Measurements from ENCODE around the gene DUSP23.
A peak's percentile ranks its signal among the peaks of the same experiment; 100 is the strongest.

Gene DUSP23

DNA sequence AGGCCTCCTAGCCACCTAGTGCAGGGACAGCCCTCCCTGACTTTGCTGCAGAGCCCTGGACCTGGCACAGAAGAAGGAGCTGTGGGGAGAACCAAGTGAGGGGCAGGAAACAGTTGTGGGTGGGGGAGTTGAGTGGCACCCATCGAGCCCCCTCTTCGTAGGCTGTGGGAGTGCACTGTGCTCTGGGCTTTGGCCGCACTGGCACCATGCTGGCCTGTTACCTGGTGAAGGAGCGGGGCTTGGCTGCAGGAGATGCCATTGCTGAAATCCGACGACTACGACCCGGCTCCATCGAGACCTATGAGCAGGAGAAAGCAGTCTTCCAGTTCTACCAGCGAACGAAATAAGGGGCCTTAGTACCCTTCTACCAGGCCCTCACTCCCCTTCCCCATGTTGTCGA lies 1.2 kb downstream of the DUSP23 start:
- Histone ChIP-seq H3K27me3 (ENCODE audit: control insufficient read depth, insufficient read depth, low read length) (no peaks in the 10 kb centered on the region), H3K27ac (peak overlapping the region; percentile 72)
- TF ChIP-seq CTCF (IDR thresholded peaks at IDR 0.05) = no peak

DNA sequence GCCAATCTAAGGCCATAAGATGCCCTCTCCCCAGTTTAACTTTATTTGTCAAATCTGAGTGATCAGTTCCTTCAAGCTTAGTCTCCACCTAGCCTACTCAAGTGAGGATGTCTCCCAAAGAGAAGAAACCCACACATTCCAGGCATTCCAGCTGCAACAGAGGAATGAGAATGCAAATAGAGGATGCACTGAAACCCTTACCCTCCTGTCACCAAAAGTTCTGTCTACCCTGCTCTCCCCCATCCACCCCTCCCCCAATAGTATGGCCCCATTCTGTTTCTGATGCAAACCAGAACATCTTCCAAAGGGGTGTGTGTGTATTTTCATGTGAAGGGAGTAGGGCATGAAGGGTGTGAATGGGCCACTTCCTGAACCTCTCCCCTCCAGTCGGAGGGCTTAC lies 3.0 kb downstream of the DUSP23 start:
- H3K9me3 ChIP-seq (ENCODE audit: control insufficient read depth, low read length) = no peaks in the 10 kb centered on the region
- H3K4me2 ChIP-seq (ENCODE audit: low read length) = no peak overlapping the region
- H3K4me3 ChIP-seq (ENCODE audit: low read depth, low read length) = no peak overlapping the region
- H3K4me1 ChIP-seq = no peaks in the 10 kb centered on the region
- H3K79me2 ChIP-seq = no peaks in the 10 kb centered on the region
- H2AFZ ChIP-seq = no peak overlapping the region
- H3K27me3 ChIP-seq (ENCODE audit: control insufficient read depth, insufficient read depth, low read length) = no peaks in the 10 kb centered on the region
- H3K36me3 ChIP-seq (ENCODE audit: control insufficient read depth, insufficient read depth, low read length) = no peaks in the 10 kb centered on the region
- H3K9ac ChIP-seq = no peak overlapping the region
- H3K27ac ChIP-seq = no peak overlapping the region
- TF ChIP-seq CTCF (IDR thresholded peaks at IDR 0.05) = no peak

More for the DNA sequence above, 1.2 kb downstream of the DUSP23 start:
- H3K79me2 ChIP-seq = no peaks in the 10 kb centered on the region
- H3K4me2 ChIP-seq (ENCODE audit: low read length) = no peak overlapping the region
- no peak overlapping the region for H3K9ac ChIP-seq
- no peaks in the 10 kb centered on the region for H3K36me3 ChIP-seq (ENCODE audit: control insufficient read depth, insufficient read depth, low read length)
- no peaks in the 10 kb centered on the region for H3K4me1 ChIP-seq
- peak overlapping the region; percentile 78 for H3K4me3 ChIP-seq (ENCODE audit: low read depth, low read length)
- H3K9me3 ChIP-seq (ENCODE audit: control insufficient read depth, low read length) = no peaks in the 10 kb centered on the region
- no peak overlapping the region for H2AFZ ChIP-seq

DNA sequence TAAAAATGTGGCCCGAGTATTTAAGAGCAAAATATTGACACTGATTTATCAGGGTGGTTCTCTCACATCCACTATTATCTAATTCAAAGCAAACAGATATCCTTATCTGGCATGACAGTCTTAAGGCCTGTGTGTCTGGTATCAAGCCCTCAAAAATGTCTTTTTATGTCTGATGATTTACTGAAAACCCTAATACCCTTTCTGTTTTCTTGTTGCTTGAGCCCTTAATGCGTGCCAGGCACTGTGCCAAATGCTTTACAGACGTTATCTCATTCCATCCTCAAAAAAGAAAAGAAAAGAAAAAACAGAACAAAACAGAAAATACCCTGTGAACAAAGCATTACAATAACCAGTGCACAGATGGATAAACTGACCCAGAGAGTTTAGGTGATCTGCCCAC lies 5.7 kb downstream of the DUSP23 start:
- no peaks in the 10 kb centered on the region for H3K9me3 ChIP-seq (ENCODE audit: control insufficient read depth, low read length)
- TF ChIP-seq CTCF (IDR thresholded peaks at IDR 0.05) = no peak
- no peaks in the 10 kb centered on the region for H3K36me3 ChIP-seq (ENCODE audit: control insufficient read depth, insufficient read depth, low read length)
- H3K9ac ChIP-seq = no peak overlapping the region
- no peak overlapping the region for H3K4me2 ChIP-seq (ENCODE audit: low read length)
- H3K79me2 ChIP-seq = no peaks in the 10 kb centered on the region
- no peak overlapping the region for H3K27ac ChIP-seq
- H2AFZ ChIP-seq = no peak overlapping the region
- no peaks in the 10 kb centered on the region for H3K4me1 ChIP-seq
- H3K27me3 ChIP-seq (ENCODE audit: control insufficient read depth, insufficient read depth, low read length) = no peaks in the 10 kb centered on the region
- no peak overlapping the region for H3K4me3 ChIP-seq (ENCODE audit: low read depth, low read length)

DNA sequence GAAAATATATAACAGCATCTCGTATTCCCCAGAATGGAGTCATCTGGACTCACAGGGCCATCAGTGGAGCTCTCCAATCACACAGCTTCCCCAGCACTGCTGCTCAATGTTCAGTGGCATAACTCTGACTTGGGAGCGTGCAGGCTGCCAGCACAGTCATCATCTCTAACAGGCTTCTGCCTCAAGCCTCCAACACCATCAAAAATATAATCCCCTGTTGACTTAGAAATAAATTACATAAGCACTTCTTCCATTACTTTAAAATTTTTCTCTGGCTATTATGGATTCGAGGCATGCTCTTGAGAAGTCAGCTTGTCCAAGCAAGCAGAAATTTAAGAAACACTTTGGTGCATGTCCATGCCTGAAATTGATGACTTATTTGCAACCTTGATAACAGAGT lies 6.2 kb downstream of the DUSP23 start:
- Histone ChIP-seq H3K4me2 (ENCODE audit: low read length) (no peak overlapping the region), H3K9ac (no peak overlapping the region), H3K79me2 (no peaks in the 10 kb centered on the region), H3K9me3 (ENCODE audit: control insufficient read depth, low read length) (no peaks in the 10 kb centered on the region), H2AFZ (no peak overlapping the region), H3K4me3 (ENCODE audit: low read depth, low read length) (no peak overlapping the region), H3K27me3 (ENCODE audit: control insufficient read depth, insufficient read depth, low read length) (no peaks in the 10 kb centered on the region), H3K4me1 (no peaks in the 10 kb centered on the region), H3K27ac (no peak overlapping the region), H3K36me3 (ENCODE audit: control insufficient read depth, insufficient read depth, low read length) (no peaks in the 10 kb centered on the region)
- TF ChIP-seq CTCF (IDR thresholded peaks at IDR 0.05) = no peak

DNA sequence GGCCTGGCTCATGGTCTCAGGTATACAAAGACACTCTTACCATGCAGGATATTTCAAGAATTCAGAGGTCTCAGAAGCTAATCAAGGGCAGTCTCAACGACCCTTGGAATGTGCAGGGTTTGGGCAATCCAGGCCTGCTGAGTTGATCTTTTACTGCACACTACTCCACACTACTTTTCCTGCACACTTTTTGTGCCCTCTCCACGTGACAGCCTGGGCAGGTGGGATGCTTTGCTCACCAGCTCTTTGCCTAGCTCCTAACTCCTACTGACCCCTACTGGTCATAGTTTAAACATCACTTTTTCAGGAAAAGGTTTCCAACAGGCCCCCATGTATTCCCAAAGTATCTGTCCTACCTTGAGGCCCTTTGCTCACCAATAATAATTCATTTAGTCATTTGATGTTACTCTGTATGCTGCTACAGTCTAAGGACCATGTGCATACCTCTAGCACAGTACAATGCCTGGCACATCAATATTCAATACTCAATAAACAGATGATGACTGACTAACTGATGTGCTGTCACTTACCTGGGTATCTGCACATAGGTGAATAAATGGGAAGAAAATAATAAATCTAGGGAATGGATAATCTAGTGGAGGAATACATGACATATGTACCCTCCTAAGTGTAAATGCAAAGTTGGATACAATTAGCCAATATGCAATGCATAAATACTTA lies 9.6 kb downstream of the DUSP23 start:
- Histone ChIP-seq H3K4me2 (ENCODE audit: low read length) (no peak overlapping the region), H3K79me2 (no peaks in the 10 kb centered on the region), H2AFZ (no peak overlapping the region)

More for the DNA sequence above, 9.6 kb downstream of the DUSP23 start:
- Histone ChIP-seq H3K9me3 (ENCODE audit: control insufficient read depth, low read length) (no peaks in the 10 kb centered on the region), H3K36me3 (ENCODE audit: control insufficient read depth, insufficient read depth, low read length) (no peaks in the 10 kb centered on the region), H3K27ac (no peak overlapping the region), H3K4me3 (ENCODE audit: low read depth, low read length) (no peak overlapping the region), H3K4me1 (no peaks in the 10 kb centered on the region), H3K27me3 (ENCODE audit: control insufficient read depth, insufficient read depth, low read length) (no peaks in the 10 kb centered on the region), H3K9ac (no peak overlapping the region)
- TF ChIP-seq CTCF (IDR thresholded peaks at IDR 0.05) = peak; percentile 51

All from parathyroid adenoma (tissue), 2 donors.